ENCODE measurements around the gene ZKSCAN5.
A peak's percentile ranks its signal among the peaks of the same experiment; 100 is the strongest.

Gene ZKSCAN5

GRCh38 chr7:99504603-99505323 is at the start of gene ZKSCAN5:
Gene ZKSCAN5 (plus strand): TSS chr7:99504662. CDS start chr7:99506045, 1,383 bp downstream.
- ATAC-seq (peak; percentile 91), DNase-seq (ENCODE audit: low spot score in 2 of 2) (peak; percentile 92 to 98)
- peak within 1 kb of the TSS; percentile 80 for H3K4me3 Mint-ChIP-seq
- no peaks in the 10 kb centered on the region for H3K9me3 Mint-ChIP-seq
- H3K36me3 Mint-ChIP-seq, result peaks cover 34% of the 10 kb centered on the region
- H3K4me1 Mint-ChIP-seq, result peaks cover 27% of the 10 kb centered on the region
- H3K27ac Mint-ChIP-seq, result peak within 1 kb of the TSS; percentile 90

GRCh38 chr7:99455874-99456273 is 48.6 kb upstream of the ZKSCAN5 start:
- no peak for DNase-seq (ENCODE audit: low spot score in 2 of 2)
- no peaks in the 10 kb centered on the region for H3K9me3 Mint-ChIP-seq
- H3K4me3 Mint-ChIP-seq, result no peak overlapping the region
- H3K36me3 Mint-ChIP-seq, result peaks cover 94% of the 10 kb centered on the region
- no peak for ATAC-seq
- H3K27ac Mint-ChIP-seq, result no peak overlapping the region
- peaks cover 34% of the 10 kb centered on the region for H3K4me1 Mint-ChIP-seq

GRCh38 chr7:99456288-99456687 is 48.2 kb upstream of the ZKSCAN5 start:
- H3K9me3 Mint-ChIP-seq, result no peaks in the 10 kb centered on the region
- peaks cover 94% of the 10 kb centered on the region for H3K36me3 Mint-ChIP-seq
- DNase-seq (ENCODE audit: low spot score in 2 of 2) (no peak), ATAC-seq (no peak)
- no peak overlapping the region for H3K4me3 Mint-ChIP-seq
- H3K4me1 Mint-ChIP-seq, result peaks cover 35% of the 10 kb centered on the region
- no peak overlapping the region for H3K27ac Mint-ChIP-seq

- peak overlapping the region; percentile 58 for H3K27ac Mint-ChIP-seq
- H3K9me3 Mint-ChIP-seq, result no peaks in the 10 kb centered on the region
- peaks cover 96% of the 10 kb centered on the region for H3K36me3 Mint-ChIP-seq
- ATAC-seq (no peak), DNase-seq (ENCODE audit: low spot score in 2 of 2) (no peak)
- H3K4me1 Mint-ChIP-seq, result peaks cover 35% of the 10 kb centered on the region
- H3K4me3 Mint-ChIP-seq, result no peak overlapping the region
These were observed 47.3 kb upstream of the ZKSCAN5 start for GRCh38 chr7:99457050-99457649.

DNA sequence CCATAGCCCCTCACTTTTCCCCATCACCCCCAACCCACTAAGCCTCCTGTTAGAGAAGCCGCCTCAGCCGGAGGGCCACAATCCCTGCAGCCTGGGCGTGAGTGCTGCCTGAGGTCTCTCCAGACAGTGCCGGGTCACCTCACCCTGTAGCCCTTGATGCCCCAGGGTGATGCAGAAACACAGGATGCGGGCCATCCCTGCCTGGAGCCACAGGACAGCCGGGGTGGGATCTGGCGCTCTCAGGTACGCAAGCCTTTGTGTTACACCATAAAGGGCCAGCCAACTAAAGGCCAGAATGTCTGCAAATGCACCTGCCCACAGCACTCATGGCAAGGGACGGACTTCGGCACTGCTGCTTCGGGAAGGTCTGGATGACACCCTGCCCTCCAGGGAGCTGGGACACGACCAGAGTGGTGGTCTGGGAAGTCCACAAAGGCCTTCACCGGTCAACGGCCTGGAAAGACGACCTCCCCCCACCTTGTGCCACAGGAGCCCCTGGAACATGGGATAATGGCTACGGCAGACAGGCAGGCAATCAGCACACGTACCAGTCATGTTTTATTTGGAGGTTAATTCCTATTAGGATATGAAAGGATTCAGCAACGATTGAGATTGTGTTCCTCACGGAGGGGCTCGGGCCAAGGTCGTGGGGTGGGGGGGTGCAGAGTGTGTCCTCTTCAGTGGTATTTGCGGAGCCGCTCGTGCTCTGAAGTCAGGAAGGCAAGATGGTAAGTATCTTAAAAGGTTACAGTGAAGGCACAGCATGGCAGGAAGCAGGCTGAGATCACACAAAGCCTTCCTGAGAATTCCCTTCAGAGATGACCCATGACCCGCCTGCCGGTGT is 46.6 kb upstream of the ZKSCAN5 start:
- Mint-ChIP-seq H3K9me3 (no peaks in the 10 kb centered on the region), H3K4me3 (no peak overlapping the region)

GRCh38 chr7:99459087-99459486 is 45.4 kb upstream of the ZKSCAN5 start:
- no peak for DNase-seq (ENCODE audit: low spot score in 2 of 2)
- peaks cover 96% of the 10 kb centered on the region for H3K36me3 Mint-ChIP-seq
- peak; percentile 64 for ATAC-seq
- no peak overlapping the region for H3K4me3 Mint-ChIP-seq
- peak overlapping the region; percentile 19 for H3K27ac Mint-ChIP-seq
- peaks cover 44% of the 10 kb centered on the region for H3K4me1 Mint-ChIP-seq
- no peaks in the 10 kb centered on the region for H3K9me3 Mint-ChIP-seq

More for the DNA sequence above, 46.6 kb upstream of the ZKSCAN5 start:
- H3K4me1 Mint-ChIP-seq, result peaks cover 38% of the 10 kb centered on the region
- H3K27ac Mint-ChIP-seq, result peak overlapping the region; percentile 19
- ATAC-seq (no peak), DNase-seq (ENCODE audit: low spot score in 2 of 2) (no peak)
- H3K36me3 Mint-ChIP-seq, result peaks cover 96% of the 10 kb centered on the region

DNA sequence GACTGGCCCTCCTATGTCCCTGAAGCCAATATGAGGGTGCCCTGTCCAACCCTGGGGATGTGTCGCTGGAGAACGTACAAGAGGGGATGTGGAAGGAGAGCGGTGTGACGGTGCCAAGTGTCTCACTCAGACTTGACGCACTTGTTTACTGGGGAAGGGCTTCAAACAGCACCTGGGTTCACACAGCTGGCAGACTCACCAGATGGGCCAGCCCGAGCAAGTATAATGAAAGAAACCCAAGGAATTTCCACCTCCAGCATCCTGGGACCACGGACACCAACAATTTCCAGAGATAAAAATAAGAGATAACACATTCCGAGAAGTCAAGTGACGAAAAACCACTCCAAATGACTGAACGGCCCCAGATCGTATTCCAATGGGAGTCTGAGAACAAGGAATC is 43.8 kb upstream of the ZKSCAN5 start:
- peaks cover 95% of the 10 kb centered on the region for H3K36me3 Mint-ChIP-seq
- ATAC-seq (no peak), DNase-seq (ENCODE audit: low spot score in 2 of 2) (no peak)
- H3K4me3 Mint-ChIP-seq, result no peak overlapping the region
- peaks cover 47% of the 10 kb centered on the region for H3K4me1 Mint-ChIP-seq
- H3K9me3 Mint-ChIP-seq, result no peaks in the 10 kb centered on the region
- peak overlapping the region; percentile 9 for H3K27ac Mint-ChIP-seq

DNA sequence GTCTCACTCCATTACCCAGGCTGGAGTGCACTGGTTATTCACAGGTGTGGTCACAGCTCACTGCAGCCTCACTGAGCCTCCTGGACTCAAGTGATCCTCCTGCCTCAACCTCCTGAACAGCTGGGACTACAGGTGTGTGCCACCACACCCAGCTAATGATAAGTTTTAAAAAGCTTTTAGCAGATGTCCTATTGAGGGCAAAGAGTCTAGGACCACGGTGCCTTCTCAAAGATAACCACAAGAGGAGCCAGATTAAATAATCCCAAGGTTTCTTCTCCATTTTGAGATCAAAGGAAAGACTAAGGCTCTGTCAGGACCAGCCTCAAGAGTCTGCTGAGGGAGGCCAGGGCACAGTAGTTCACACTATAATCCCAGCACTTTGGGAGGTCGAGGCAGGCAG is 43.2 kb upstream of the ZKSCAN5 start:
- H3K27ac Mint-ChIP-seq, result peak overlapping the region; percentile 9
- ATAC-seq (no peak), DNase-seq (ENCODE audit: low spot score in 2 of 2) (no peak)
- H3K4me1 Mint-ChIP-seq, result peaks cover 53% of the 10 kb centered on the region
- peaks cover 95% of the 10 kb centered on the region for H3K36me3 Mint-ChIP-seq
- no peak overlapping the region for H3K4me3 Mint-ChIP-seq
- no peaks in the 10 kb centered on the region for H3K9me3 Mint-ChIP-seq

DNA sequence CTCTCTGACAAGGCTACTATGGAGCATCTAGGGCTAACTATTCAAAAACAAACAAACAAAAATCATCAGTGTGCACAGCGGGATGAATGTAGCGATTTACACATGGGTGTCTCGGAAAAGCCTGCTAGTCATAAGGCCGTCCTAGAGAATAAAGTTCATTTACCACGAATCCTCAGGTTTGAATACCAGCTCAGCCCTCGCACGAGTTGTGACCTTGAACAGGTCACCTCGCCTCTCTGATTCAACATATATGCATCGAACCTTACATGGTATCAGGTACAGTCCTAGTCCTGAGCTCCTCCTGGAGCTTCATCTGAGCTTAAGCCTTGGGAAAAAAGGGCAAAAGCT is 39.1 kb upstream of the ZKSCAN5 start:
- Mint-ChIP-seq H3K9me3 (no peaks in the 10 kb centered on the region), H3K27ac (peak overlapping the region; percentile 95), H3K36me3 (peaks cover 55% of the 10 kb centered on the region), H3K4me1 (peaks cover 30% of the 10 kb centered on the region), H3K4me3 (peak overlapping the region; percentile 94)
- DNase-seq (ENCODE audit: low spot score in 2 of 2) (no peak), ATAC-seq (peak; percentile 6)

- DNase-seq (ENCODE audit: low spot score in 2 of 2) (no peak), ATAC-seq (no peak)
- no peak overlapping the region for H3K4me3 Mint-ChIP-seq
- H3K27ac Mint-ChIP-seq, result no peak overlapping the region
- H3K9me3 Mint-ChIP-seq, result no peaks in the 10 kb centered on the region
- H3K4me1 Mint-ChIP-seq, result peaks cover 36% of the 10 kb centered on the region
- H3K36me3 Mint-ChIP-seq, result peaks cover 42% of the 10 kb centered on the region
These were observed 36.0 kb upstream of the ZKSCAN5 start for GRCh38 chr7:99468336-99468918.

GRCh38 chr7:99469381-99470065 is 34.9 kb upstream of the ZKSCAN5 start:
- ATAC-seq (no peak), DNase-seq (ENCODE audit: low spot score in 2 of 2) (no peak)
- no peak overlapping the region for H3K4me3 Mint-ChIP-seq
- H3K27ac Mint-ChIP-seq, result no peak overlapping the region
- H3K4me1 Mint-ChIP-seq, result peaks cover 31% of the 10 kb centered on the region
- H3K36me3 Mint-ChIP-seq, result peaks cover 39% of the 10 kb centered on the region
- H3K9me3 Mint-ChIP-seq, result no peaks in the 10 kb centered on the region

- Mint-ChIP-seq H3K9me3 (no peaks in the 10 kb centered on the region), H3K4me1 (peaks cover 33% of the 10 kb centered on the region), H3K36me3 (peaks cover 30% of the 10 kb centered on the region), H3K4me3 (peak within 1 kb of the TSS; percentile 98), H3K27ac (peak within 1 kb of the TSS; percentile 96)
- DNase-seq (ENCODE audit: low spot score in 2 of 2) (peak; percentile 88 to 96), ATAC-seq (peak; percentile 98)
These were observed 31.7 kb upstream of the ZKSCAN5 start, which contains the start of gene ZNF789 for GRCh38 chr7:99472561-99473314. Gene ZNF789 (plus strand): TSS chr7:99472890. CDS start chr7:99476457, 3,567 bp downstream.

- ATAC-seq, result no peak
These were observed 31.2 kb upstream of the ZKSCAN5 start for GRCh38 chr7:99473315-99473596.

GRCh38 chr7:99476107-99476506 is 28.4 kb upstream of the ZKSCAN5 start:
- no peak overlapping the region for H3K4me3 Mint-ChIP-seq
- H3K36me3 Mint-ChIP-seq, result peaks cover 55% of the 10 kb centered on the region
- H3K4me1 Mint-ChIP-seq, result peaks cover 48% of the 10 kb centered on the region
- DNase-seq (ENCODE audit: low spot score in 2 of 2), result no peak
- ATAC-seq, result no peak
- no peak overlapping the region for H3K27ac Mint-ChIP-seq
- H3K9me3 Mint-ChIP-seq, result no peaks in the 10 kb centered on the region

More at GRCh38 chr7:99473315-99473596, 31.2 kb upstream of the ZKSCAN5 start:
- H3K4me1 Mint-ChIP-seq, result peaks cover 38% of the 10 kb centered on the region
- peak overlapping the region; percentile 98 for H3K4me3 Mint-ChIP-seq
- no peaks in the 10 kb centered on the region for H3K9me3 Mint-ChIP-seq
- peaks cover 30% of the 10 kb centered on the region for H3K36me3 Mint-ChIP-seq
- no peak for DNase-seq (ENCODE audit: low spot score in 2 of 2)
- H3K27ac Mint-ChIP-seq, result peak overlapping the region; percentile 96

Measured in stimulated activated effector memory CD8-positive, alpha-beta T cell treated with anti-CD3 and anti-CD28 coated beads, Interleukin-12 subunit alpha, Interleukin-12 subunit beta, amount 100 ng/mL, for 72 hours (primary cell).